WI38 (cell line): ENCODE results near the gene RPS10.
A peak's percentile ranks its signal among the peaks of the same experiment; 100 is the strongest.

ENCODE experiments used
- H3K4me3 ChIP-seq: 2 replicates; pipeline ENCODE4 v1.5.1; 2011; ENCODE audit warnings: low read depth, mild to moderate bottlenecking, control low read depth, low read length
- CTCF ChIP-seq: IDR thresholded peaks from 2 replicates; pipeline ENCODE4 v1.5.1; 2012; ENCODE audit warnings: low read depth, mild to moderate bottlenecking, control low read depth, low read length

The RPS10 gene

GRCh38 chr6:34466242-34467185, 40.6 kb upstream of the RPS10 start:
- 0 out of 2 replicates have a peak overlapping the region, but pooled peaks have one; percentile 6 for H3K4me3 ChIP-seq
- no peak for TF ChIP-seq CTCF

DNA sequence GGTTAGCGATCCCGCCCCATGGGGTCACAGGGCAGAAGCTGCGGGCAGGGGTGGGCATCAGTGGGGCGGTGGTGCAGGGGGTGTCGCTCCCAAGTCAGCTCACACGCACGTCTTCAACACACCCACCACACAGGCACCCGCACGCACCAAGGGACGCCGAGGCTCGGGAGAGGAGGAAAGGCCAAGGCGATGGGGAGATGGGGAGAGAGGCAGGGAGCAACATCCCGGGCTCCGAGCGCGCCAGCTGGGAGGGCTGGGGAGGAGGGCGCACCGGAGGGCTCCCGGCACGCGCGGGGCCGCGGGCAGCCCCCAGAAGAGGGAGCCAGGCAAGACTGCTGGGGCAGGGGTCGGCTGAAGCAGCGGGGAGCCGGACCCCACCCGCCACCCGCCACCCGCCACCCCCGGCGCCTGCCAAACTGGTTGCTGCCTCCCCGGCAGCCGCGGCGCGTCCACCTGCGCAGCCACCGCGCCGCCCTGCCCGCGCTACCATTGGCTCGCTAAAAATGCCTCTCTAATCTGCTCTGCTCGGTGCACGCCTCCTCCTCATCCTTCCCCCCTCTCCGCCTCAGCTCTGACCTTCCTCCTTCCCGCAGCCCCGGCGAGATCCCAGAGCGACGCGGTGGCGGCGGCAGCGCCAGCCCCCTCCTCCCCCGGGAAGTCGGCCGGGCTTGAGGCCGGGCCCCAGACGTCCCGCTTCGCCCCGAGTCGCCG, 39.8 kb upstream of the RPS10 start, which contains the start of gene PACSIN1:
TSS of gene PACSIN1 (plus strand) at position 546 of the 711 bp plus-strand sequence. CDS start 60,230 bp downstream, outside the sequence.
- TF ChIP-seq CTCF, result no peak
- H3K4me3 ChIP-seq, result 0 out of 2 replicates have a peak within 1 kb of the TSS, but pooled peaks have one; percentile 6

DNA sequence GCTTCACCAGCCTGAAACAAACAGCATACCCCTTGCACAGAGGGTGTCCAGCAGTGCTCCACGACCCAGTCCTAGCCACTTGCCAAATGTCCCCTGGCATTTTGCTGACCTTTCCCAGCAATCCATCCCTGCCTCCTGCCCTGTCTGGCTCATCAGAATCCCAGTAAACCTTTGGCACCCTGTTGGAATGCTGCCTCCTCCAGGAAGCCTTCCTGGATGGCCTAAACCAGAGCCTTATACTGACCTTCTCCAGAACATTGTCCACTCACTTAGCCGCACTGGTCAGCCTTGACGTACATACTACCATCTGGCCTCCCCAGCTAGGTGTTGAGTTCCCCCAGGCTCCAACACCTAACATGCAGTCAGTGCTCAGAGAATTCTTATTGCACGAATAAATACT, 38.0 kb upstream of the RPS10 start:
- no peak for TF ChIP-seq CTCF
- no peak overlapping the region for H3K4me3 ChIP-seq

DNA sequence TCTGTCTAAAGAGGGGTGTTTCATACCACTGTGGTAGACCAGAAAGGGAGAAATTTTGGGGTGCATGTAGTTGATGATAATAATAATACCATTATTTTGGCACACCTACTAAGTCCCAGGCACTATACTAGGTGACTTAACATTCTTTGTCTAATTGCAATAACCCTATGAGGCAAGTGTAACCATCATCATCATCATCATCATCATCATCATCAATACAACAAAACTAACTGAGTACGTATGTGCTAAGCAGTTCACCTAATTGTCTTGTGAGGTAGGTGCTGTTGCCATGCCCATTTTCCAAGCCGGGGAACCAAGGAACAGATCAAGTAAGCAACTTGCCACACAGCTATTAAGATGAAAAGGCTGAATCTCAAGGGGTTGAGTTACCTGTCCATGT, 37.4 kb upstream of the RPS10 start:
- no peak for TF ChIP-seq CTCF
- no peak overlapping the region for H3K4me3 ChIP-seq

- H3K4me3 ChIP-seq, result no peak overlapping the region
- TF ChIP-seq CTCF, result no peak
Observed at GRCh38 chr6:34462551-34462971, 36.7 kb upstream of the RPS10 start.

GRCh38 chr6:34462010-34462409, 36.1 kb upstream of the RPS10 start:
- H3K4me3 ChIP-seq, result no peak overlapping the region
- no peak for TF ChIP-seq CTCF
